ENCODE data around the gene FRMD8.
"Not testable (repeated sequence)": the region's sequence is repeated elsewhere in the genome, so short reads cannot be mapped to it uniquely, and the experiment has no call there.

FRMD8 gene

DNA sequence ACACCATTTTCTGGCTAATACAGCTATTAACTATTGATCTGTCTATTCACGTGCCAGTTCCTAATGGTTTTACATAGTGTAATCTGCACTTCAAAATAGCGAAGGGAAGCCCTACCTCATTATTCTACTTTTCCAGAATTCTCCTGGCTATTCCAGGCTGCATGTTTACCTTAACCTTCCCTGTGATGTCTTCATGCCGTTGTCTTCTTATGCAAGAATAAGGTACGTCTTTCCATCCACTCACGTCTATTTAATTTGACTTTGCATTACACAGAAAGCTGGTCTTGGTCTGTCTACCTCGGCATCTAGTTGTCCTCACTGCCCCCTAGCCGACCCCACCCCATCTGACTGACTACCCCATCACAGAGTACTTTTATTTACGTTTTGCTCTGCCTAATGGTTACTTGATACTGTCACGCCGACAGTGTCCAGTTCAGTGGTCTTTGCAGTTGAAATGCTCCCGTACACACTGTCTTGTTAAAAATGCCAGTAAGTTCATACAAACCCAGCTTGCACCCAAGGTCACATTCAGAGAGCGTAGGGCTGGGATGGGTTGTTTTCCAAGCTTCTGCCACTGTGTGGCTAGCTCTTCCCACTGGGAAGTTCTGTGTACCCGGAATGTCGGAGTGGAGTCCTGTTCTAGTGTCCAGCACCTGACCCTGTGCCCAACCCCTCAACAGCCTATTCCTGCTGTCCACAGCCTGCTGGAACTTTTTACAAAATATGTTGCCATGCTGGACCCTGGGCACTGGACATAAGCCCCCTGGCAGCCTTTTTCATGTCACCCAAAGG, 51.2 kb downstream of the FRMD8 start:
- DNase-seq = no peak

DNA sequence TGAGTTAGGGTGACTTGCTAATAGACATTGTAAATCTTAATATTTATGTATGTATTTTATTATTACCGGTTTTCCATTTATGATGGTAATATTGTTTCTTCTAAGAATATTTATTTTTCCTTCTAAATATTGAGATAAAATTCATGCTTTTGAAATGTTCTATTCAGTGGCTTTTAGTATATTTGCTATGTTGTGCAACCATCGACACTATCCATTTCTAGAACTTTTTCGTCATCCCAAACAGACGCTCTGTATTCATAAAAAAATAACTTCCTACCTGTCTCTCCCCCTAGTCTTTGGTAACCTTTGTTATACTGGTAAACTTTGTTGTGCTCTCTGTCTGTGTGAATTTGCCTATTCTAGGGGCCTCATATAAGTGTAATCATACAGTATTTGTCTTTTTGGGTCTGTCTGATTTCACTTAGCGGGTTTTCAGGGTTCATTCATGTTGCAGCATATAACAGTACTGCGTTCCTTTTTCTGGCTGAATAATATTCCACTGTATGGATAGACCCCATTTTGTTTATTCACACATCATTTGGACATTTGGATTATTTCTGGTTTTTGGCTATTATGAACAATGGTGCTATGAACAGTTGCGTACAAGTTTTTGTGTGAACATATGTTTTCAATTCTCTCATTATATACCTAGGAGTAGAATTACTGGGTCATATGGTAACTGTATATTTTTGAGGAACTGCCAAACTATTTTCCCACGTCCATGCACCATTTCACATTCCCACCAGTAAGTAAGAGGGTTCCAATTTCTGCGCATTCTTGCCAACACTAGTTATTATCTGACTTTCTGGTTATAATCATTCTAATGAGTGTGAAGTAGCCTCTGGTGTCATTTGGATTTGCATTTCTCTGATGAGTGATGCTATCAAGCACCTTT, 52.1 kb downstream of the FRMD8 start:
- DNase-seq = no peak

DNA sequence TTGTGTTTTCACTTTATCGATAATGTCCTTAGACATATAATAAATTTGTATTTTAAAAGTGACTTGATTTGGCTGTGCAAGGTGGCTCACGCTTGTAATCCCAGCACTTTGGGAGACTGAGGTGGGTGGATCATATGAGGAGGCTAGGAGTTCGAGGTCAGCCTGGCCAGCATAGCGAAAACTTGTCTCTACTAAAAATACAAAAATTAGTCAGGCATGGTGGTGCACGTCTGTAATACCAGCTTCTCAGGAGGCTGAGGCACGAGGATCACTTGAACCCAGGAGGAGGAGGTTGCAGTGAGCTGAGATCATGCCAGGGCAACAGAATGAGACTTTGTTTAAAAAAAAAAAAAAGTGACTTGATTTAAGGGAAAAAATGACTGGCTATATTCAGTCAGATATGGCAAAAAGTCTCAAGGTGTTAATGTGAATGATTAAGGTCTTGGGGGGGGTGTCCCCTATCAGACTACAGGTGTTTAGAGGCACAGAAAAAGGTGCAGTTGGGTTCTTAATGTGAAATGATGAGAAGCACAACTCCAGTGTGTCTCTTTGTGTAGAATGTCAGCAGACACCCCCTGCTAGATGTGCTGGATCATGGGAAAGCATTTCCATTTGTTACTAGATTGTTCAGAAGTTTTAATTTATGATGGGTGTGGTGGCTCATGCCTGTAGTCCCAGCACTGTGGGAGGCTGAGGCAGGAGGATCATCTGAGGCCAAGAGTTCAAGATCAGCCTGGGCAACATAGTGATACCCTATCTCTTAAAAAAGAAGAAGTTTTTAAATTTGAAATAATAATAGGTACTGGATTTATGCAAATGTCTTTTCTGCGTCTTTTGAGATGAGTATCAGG, 53.1 kb downstream of the FRMD8 start:
- no peak for DNase-seq

DNA sequence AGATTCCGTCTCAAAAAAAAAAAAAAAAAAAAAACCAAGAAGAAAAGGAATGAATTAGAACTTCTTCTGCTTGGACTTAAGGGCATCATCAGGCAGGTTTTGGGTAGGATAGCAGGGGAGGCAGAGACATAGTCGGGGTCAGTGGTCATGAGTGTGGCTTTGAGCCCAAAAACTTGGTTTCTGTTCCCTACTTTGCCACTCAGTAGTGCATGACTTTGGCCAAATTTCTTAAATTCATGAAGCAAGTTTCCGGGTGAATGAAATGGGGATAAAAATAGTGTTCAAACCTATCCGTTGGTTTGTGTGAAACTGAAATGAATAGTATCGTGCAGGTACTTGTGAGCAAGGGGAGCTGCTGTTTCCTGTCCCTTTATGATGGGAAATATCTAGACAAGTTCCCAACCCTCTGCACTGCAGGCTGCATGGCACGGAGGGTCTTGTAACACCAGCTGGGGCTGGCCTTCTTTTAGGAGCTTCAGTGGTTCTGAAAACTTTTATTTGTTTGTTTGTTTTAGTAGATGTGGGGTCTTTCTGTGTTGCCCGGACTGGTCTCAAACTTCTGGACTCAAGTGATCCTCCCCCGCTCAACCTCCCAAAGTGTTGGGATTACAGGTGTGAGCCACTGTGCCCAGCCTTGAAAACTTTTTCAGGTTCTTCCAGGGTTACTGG, 54.5 kb downstream of the FRMD8 start:
- DNase-seq = no peak

DNA sequence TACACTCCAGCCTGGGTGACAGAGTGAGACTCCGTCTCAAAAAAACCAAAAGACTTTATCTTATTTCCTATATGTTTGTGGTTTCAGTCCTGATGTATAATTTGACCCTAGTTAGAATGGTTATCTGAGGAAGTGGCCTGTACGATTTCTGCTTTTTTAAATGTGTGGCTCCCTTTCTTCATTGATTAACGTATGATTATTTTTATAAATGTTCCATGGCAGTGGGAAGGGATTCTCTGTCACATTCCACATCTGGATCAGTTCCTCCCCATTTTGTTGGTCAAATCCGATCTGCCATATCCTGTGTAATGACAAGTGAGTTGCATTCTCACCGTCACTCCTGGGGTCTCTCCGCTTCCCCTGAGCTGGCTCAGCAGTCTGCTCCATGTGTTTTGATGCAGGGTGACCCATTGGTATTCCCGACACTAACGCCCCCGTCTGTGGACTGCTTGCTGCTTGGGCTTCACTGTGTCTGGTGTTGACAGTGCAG, 56.5 kb downstream of the FRMD8 start:
- no peak for DNase-seq

DNA sequence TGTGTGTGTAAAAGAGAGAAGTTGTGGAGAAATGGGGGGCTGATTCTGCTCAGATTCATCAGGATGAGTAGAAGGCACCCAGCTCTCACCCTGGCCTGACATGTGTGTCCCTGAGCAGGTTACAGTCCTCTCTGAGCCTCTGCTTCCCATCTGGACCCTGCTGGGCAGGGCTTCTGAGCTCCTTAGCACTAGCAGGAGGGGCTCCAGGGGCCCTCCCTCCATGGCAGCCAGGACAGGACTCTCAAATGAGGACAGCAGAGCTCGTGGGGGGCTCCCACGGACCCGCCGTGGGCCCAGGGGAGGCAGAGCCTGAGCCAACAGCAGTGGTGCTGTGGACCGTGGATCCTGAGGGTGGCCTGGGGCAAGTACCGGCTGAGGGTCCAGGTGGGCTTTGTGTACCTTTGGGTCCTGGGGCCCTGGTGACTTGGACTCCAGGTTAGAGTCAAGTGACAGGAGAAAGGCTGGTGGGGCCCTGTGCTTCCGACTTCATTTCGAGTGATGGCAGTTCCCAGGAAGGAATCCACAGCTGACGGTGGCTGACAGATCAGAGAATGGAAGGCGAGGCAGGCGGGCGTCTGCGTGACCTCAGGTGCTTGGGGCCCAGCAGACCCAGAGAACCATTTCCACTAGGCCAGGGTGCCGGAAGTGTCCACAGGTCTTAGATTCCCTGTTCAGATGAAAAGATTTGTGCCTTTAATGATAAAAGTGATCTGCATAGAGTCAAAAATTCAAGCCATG, 58.0 kb downstream of the FRMD8 start:
- no peak for DNase-seq

DNA sequence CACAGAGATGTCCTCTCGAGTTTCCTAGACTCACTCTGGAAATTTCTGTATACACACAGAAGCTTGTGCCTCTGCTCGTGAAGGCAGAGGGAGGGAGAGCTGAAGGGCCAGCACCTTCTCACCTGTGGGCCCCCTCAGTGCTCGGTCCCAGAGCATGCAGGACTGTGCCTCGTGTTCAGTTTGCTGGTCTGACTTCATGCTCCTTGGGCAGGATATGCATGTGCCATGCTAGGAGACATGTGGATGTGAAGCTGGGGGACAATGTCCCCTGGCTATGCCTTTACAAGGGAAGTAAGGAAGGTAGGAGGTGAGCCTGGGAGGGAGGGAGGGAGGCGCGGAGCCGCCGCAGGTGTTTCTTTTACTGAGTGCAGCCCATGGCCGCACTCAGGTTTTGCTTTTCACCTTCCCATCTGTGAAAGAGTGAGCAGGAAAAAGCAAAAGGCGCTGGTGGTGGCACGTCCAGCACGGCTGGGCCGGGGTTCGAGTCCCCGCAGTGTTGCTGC, 58.7 kb downstream of the FRMD8 start:
- DNase-seq = no peak

DNA sequence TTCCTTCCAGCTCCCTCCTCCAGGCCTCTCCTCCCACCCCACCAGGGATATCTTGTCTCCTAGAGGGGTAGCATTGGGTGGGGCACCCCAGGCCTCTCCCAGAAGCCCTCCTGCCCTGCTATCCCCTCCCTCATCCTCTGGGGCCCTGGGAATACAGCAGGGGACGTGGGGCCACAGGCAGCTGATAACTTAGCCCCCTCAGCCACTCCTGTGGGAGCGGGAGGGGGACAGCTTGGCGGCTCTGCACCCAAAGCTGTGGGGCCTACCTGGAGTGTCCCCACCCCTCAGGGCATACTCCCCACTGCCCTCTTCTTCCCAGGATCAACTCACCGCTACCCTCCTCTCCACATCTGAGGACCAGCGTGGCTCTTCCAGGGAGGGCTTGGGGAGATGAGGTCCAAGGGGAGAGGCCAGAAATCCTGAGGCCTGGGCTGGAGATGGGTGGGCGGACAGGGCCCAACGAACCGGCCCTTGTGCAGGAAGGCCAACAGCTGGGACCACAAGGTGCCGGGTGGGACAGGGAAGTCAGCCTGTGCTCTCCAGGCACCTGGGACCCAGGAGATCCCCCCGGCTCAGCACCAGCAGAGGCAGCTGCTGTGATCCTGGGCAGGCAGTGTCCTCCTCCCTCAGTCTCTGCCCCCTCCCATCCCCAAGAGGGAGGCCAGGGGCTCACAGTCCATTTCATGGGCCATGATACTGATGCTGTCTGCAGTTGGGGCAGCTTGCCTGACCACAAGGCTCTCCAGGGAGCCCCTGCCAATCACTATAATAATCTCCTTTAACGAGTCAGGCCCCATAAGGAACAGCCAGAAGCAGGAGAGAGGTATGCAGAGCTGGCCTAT, 59.4 kb downstream of the FRMD8 start:
- no peak for DNase-seq

DNA sequence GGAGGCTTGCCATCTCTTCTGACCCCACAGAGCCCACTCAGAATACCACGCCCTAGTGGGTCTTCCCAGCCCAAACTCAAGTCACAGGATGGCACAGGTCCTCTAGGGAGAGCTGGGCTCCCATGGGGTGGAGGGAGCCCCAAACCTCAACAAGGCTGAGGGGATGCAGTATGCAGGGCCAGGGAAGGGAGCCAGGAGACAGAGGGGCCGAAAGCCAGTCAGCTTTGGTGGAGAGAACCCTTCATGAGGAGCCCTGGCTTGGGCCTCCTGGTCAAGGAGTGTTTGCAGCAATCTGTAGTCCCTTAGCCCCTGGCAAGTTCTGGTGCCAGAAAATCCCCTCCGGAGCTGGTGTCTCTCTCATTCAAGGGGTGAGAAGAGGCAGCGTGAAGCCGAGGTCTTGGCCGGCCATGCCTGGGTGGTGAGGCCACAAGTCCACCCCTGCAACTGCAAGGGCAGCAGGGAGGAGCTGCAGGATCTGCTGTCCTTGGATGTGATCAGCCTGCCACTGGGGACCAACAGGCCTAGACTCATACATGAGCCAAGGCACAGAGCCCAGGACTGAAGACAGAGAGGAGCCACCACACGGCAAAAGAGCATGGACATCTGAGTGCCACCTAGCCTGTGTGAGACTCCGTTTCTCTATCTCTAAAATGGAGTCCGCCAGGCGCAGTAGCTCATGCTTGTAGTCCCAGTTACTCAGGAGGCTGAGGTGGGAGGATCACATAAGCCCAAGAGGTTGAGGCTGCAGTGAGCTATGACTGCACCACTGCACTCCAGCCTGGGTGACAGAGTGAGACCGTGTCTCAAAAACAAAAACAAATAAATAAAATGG, 60.2 kb downstream of the FRMD8 start:
- DNase-seq = no peak

DNA sequence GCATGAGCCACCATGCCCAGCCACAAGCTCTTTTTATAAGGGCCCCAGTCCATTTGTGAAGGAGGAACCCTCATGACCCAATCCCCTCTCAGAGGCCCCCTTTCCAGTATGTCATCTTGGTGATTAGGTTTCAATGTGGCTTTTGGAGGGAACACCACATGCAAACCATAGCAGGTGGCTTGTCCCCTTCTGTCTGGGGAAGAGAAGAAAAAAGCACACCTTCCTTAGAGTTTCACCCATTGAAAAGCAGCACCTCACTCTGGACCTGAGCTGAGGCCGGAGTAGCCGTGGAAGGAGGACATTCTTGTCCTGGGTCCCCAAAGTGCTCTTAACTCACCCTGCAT, 61.6 kb downstream of the FRMD8 start:
- DNase-seq = no peak

DNA sequence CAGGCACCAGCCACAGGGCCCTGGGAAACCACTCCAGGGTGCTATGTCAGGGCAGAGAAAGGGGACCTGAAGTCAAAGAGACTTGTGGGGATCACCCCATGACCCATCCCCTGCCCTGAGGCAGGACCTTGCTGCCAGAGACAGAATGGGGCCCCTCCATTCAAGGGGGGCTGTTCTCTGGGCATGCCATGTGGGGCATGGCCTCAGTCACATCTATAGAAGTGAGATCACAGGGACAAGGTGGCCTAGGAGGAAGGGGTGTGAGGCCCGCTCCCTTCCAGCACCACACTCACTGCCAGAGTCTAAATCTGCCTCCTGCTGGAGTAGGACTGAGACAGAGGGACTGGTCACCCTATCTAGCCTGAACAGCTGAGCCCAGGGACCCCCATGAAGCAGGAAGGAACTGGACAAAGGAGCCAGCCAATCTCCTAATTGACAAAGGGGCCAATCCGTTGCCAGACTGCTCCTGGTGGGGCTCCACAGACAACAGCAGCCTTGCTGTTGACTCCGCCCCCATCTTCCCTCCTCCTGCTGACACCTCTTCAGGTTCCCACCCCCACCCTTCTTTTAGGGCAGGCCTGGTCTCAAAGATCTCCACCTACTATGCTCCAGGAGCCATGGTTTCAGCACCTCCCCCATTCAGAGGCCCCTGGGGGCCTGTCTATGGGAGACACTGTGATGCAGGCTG, 62.1 kb downstream of the FRMD8 start:
- DNase-seq = no peak

DNA sequence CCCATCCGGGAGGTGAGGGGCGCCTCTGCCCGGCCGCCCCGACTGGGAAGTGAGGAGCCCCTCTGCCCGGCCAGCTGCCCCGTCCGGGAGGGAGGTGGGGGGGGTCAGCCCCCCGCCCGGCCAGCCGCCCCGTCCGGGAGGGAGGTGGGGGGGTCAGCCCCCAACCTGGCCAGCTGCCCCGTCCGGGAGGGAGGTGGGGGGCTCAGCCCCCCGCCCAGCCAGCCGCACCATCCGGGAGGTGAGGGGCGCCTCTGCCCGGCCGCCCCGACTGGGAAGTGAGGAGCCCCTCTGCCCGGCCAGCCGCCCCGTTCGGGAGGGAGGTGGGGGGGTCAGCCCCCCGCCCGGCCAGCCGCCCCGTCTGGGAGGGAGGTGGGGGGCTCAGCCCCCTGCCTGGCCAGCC, 64.9 kb downstream of the FRMD8 start:
- not testable (repeated sequence) for DNase-seq

DNA sequence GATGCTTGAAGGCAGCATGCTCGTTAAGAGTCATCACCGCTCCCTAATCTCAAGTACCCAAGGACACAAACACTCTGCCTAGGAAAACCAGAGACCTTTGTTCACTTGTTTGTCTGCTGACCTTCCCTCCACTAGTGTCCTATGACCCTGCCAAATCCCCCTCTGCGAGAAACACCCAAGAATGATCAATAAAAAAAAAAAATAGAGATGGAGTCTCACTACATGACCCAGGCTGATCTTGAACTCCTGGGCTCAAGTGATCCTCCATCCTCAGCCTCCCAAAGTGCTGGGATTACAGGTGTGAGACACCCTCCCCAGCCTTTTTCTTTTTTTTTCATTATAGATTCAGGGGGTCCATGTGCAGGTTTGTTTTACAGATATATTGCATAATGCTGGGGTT, 65.8 kb downstream of the FRMD8 start:
- DNase-seq = not testable (repeated sequence)

DNA sequence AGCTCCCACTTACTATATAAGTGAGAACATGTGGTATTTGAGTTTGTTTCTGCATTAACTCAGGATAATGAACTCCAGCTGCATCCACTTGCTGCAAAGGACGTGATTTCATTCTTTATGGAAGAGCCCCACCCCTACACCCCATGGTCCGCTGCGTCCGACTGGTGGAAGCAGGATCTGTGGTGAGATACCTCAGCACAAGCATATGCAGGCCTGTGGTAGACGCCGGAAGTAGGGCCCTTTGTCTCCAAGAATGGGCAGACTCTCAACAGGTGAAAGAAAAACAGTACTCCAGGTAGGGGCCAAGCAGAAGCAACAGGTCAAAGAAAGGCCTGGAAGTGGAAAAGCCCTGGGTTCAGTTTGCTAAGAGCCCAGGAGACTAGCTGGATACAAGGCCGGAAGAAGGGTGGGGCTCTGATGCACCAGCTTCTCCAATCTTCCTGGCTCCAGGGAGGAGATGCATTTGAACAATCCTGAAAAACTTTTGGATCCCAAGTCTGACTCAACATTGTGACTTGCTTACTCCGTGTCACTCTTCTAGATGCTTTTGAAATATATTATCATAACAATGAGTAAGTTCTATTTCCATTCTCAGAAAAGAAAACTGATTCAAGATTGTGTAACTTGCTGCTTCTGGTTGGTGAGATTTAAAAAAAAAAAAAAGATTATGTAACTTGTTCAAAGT, 66.5 kb downstream of the FRMD8 start:
- DNase-seq = no peak

DNA sequence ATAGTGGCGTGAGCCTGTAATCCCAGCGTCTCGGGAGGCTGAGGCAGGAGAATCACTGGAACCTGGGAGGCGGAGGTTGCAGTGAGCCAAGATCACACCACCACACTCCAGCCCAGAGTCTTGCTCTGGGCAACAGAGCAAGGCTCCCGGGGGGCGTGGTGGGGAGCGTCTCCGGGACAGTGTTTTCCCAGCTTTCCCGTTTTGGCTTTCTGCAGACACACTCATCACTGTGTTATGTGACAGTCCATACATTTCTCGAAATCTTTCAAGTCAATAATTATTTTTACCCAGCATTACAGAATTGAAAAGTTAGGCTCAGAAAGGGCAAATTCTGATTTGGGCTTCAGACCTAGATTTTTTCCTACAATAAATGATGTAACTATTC, 67.9 kb downstream of the FRMD8 start:
- DNase-seq = no peak

DNA sequence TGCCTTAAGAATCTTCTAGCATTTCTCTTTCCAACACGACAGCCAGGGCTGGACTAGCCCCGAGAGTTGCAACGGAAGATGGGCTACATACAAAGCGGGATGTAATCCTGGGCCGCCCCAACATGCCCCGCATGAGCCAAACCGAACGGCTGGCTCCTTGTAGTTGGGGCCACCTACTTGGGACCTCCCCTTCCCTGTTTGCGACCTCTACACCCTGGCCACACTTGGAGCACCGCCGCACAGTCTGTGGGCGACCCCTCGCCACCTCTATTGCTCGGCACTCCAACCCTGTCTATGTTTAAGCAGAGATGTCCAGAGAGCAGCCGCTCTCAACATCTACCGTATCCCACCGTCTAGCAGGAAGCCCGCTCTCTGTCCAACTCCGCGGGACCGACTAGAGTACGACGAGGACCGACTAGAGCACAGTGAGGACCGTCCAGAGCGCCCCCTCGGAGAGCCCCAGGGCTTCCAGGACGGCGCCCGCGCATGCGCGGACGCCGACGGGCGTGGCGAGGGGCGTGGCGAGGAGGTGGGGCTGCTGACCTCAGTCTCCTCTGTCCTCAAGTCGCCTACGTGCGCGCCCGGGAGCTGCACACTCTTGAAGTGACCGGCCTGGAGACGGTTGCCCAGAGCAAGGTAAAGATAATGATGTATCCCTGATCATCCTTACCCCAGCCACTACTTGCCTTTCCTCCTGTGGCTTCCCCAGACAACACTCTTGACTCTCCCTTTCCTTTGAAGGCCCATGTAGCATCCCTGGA, 68.4 kb downstream of the FRMD8 start:
- DNase-seq = peak; percentile 69

DNA sequence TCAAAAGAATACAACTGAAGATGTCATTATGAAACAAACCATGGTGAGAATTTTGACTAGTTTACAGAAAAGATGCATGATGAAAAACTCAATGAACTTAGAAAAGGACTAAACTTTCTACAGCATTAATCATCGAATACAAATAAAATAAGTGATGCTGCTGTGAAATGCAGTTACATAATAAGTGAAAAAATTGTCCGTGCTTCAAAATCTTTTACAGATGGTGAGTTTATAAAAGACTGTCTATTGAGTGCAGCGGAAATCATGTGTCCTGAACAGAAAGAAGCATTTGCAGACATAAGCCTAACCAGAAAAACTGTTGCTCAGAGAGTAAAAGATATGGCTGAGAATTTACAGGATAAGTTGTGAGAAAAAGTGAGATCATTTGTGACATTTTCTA, 70.0 kb downstream of the FRMD8 start:
- DNase-seq = no peak

DNA sequence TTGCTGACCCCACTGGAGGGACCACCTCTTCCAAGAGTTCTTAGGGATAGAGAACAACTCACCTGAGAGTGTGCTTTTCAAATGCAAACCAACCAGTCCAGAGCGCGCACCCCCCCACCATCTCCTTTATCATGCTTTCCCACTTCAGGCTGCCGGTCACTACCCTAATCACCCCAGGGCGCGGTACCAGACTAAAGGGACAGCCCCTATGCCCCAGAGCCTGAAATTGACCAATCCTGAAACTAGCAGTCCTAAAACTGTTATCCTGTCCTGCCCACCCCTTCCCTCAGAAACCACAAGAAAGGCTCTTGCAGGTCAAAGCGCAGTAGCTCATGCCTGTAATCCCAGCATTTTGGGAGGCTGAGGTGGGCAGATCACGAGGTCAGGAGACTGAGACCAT, 73.1 kb downstream of the FRMD8 start:
- DNase-seq = no peak

Measured in NCI-H2029 (cell line).